Activated T-helper 2 cell treated with anti-CD3 and anti-CD28 coated beads, Interferon-gamma antibody, Interleukin-2, Interleukin-4, amounts not matched to agents 10 μg/mL and 5 μg/mL and 100 μg/mL, durations not matched to agents 14 hours and 24 hours and 36 hours (primary cell): ENCODE results near the gene PPP2R2B. TPM values are rescaled to one million over a fixed set of nuclear protein-coding genes. Genes with fewer than 3 reads are reported as not detected.

Source experiments
- DNase-seq: peaks from one replicate; pipeline ENCODE4 v3.0.0; 2021; ENCODE audit warnings: low spot score
- H3K27ac Mint-ChIP-seq: one replicate; pipeline ENCODE4 v1.8.0; 2021; ENCODE audit warnings: mixed read lengths
- H3K27me3 Mint-ChIP-seq: one replicate; pipeline ENCODE4 v1.8.0; 2021; ENCODE audit warnings: low read depth, mixed read lengths
- H3K36me3 Mint-ChIP-seq: one replicate; pipeline ENCODE4 v1.8.0; 2021; ENCODE audit warnings: low read depth, mixed read lengths
- H3K4me1 Mint-ChIP-seq: one replicate; pipeline ENCODE4 v1.8.0; 2021; ENCODE audit warnings: low read depth, mixed read lengths
- H3K4me3 Mint-ChIP-seq: one replicate; pipeline ENCODE4 v1.8.0; 2021; ENCODE audit warnings: low read depth, mild to moderate bottlenecking, moderate library complexity, mixed read lengths
- H3K9me3 Mint-ChIP-seq: one replicate; pipeline ENCODE4 v1.8.0; 2021; ENCODE audit warnings: mixed read lengths
- intact Hi-C: fragments of 100-400 bp; cut with micrococcal nuclease; formaldehyde crosslinking; loops from one replicate; pipeline ENCODE4 v1.15.1; 2023
- total RNA-seq: library from RNA; stranded (reverse); gene quantifications from 2 replicates; pipeline ENCODE4 v1.2.3, GENCODE V29; 2022

The PPP2R2B gene
- total RNA-seq, 1 donor from 2014 or later: 0.34 TPM

DNA sequence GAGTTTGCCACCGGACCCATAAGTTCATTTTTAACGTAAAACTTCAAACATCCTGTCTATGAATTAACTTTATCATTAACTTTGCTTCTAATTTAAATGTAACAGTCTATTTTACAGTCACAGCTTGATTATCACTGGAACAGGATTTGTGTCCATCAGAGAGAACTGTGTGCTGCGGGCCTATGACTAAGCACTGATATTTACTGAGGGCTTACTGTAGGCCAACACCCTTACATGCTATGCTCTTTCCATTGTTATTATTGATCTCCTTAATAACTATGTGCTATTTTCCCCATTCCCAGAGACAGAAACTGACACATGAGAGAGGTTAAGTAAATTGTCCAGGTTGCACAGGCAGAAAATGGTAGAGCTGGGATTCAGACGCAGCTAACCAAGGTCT, 338.6 kb downstream of the PPP2R2B start:
- H3K36me3 Mint-ChIP-seq: no peaks in the 10 kb centered on the region
- no peak overlapping the region for H3K27ac Mint-ChIP-seq
- H3K4me3 Mint-ChIP-seq: no peak overlapping the region
- DNase-seq: no peak
- intact Hi-C loops: no loop called here
- H3K9me3 Mint-ChIP-seq: no peaks in the 10 kb centered on the region
- no peaks in the 10 kb centered on the region for H3K4me1 Mint-ChIP-seq
- H3K27me3 Mint-ChIP-seq: peaks cover 8% of the 10 kb centered on the region

DNA sequence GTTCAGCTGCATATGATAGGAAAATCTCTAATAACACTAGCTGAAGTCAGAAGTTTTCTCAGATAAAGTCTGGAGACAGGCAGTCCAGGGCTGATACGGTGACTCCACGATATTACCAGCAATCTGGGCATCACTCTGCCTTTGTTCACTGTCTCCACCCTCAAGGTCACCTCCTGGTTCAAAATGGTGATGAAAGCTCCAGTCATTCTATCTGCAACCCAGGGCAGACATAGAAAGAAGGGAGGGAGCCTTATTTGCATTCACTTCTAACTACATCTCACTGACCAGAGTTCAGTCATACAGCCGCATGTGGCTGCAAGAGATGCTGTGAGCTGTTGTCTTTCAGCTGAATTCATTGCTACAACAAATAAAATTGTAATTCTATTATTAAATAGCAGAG, 340.1 kb downstream of the PPP2R2B start:
- Mint-ChIP-seq H3K36me3 (no peaks in the 10 kb centered on the region), H3K9me3 (no peaks in the 10 kb centered on the region), H3K4me3 (no peak overlapping the region), H3K27ac (no peak overlapping the region), H3K4me1 (peaks cover 2% of the 10 kb centered on the region), H3K27me3 (peaks cover 8% of the 10 kb centered on the region)
- no peak for DNase-seq
- intact Hi-C loops: no loop called here

DNA sequence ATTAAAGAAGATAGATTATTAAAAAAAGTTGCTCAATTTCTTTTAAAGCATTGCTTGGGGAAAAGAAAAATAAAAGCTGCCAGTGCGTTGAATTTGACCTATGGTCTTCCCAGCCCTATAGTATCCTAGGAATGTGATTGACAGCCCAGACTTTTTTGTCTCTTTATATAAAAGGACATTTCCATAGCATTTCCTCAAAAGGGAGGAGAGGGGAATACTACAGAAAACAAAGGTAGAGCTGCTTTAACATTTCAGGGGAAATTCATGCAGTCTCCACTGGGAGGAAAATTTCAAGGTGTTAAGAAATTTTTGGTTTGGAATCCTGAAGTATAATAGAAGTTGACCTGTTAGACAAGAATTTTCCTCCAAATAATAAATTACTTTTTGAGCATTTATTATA, 344.7 kb downstream of the PPP2R2B start:
- no peak overlapping the region for H3K27ac Mint-ChIP-seq
- no peaks in the 10 kb centered on the region for H3K9me3 Mint-ChIP-seq
- H3K4me3 Mint-ChIP-seq: no peak overlapping the region
- H3K27me3 Mint-ChIP-seq: peaks cover 2% of the 10 kb centered on the region
- H3K36me3 Mint-ChIP-seq: no peaks in the 10 kb centered on the region
- no peak for DNase-seq
- peaks cover 9% of the 10 kb centered on the region for H3K4me1 Mint-ChIP-seq
- intact Hi-C loops: loop anchor here (1.0 to 2.0 kb wide), 3 partner anchors 129 to 655 kb away; no protein-coding TSS in a partner anchor

DNA sequence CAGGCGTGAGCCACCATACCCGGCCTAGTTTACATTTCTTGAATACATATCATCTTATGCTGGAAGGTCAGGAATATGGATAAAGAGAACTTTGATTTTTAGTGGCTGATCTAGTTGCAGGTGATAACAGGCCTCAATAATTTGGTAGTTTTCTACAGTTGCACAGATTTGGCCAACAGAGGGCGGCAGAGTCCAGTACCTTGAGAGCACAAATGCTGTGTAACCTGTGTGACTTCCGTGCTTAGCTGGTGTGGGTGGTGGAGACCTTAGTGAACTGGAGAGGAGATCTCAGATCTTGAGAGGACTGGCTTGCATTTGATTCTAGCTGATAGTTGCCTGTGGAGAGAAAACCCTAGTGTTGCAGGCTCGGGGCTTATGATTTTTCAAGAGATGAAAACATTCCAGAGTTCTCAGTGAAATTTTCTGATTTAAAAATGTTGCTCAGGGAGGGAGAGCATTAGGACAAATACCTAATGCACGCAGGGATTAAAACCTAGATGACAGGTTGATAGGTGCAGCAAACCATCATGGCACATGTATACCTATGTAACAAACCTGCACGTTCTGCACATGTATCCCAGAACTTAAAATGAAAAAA, 345.2 kb downstream of the PPP2R2B start:
- H3K9me3 Mint-ChIP-seq: no peaks in the 10 kb centered on the region
- intact Hi-C loops: loop anchor here (1.0 to 2.0 kb wide), 3 partner anchors 129 to 655 kb away; no protein-coding TSS in a partner anchor
- H3K4me1 Mint-ChIP-seq: peaks cover 9% of the 10 kb centered on the region
- peaks cover 2% of the 10 kb centered on the region for H3K27me3 Mint-ChIP-seq
- no peaks in the 10 kb centered on the region for H3K36me3 Mint-ChIP-seq
- DNase-seq: peak; percentile 65
- no peak overlapping the region for H3K4me3 Mint-ChIP-seq
- no peak overlapping the region for H3K27ac Mint-ChIP-seq
